Neural cell (in vitro differentiated cells): ENCODE results near the gene POU3F3. TPM values are rescaled to one million over a fixed set of nuclear protein-coding genes. Genes with fewer than 3 reads are reported as not detected.
A peak's percentile ranks its signal among the peaks of the same experiment; 100 is the strongest.

Experiments
- H2AFZ ChIP-seq: fragments of 200-600, 300-800 bp; sonication (generic), shearing (Covaris generic); 2 replicates; pipeline ENCODE4 v1.6.0; 2014; ENCODE audit warnings: low read depth, mild to moderate bottlenecking, antibody characterized with exemption, low read length, moderate library complexity
- H3F3A ChIP-seq: fragments of 200-600 bp; shearing (Covaris generic); 2 replicates; pipeline ENCODE4 v1.6.1; 2016; ENCODE audit warnings: mild to moderate bottlenecking, moderate library complexity, mixed read lengths, antibody characterized with exemption, low read length; ENCODE audit not compliant: insufficient read depth, poor library complexity, severe bottlenecking
- H3K27ac ChIP-seq: fragments of 200-600, 300-800 bp; sonication (generic), shearing (Covaris generic); 2 replicates; pipeline ENCODE4 v1.5.1; 2014; ENCODE audit warnings: mild to moderate bottlenecking, low read length, moderate library complexity
- H3K27me3 ChIP-seq: fragments of 300-800, 200-600 bp; sonication (generic), shearing (Covaris generic); 2 replicates; pipeline ENCODE4 v1.6.0; 2014; ENCODE audit warnings: mild to moderate bottlenecking, low read depth, low read length, moderate library complexity; ENCODE audit not compliant: insufficient read depth
- H3K36me3 ChIP-seq: fragments of 300-800, 200-600 bp; sonication (generic), shearing (Covaris generic); 2 replicates; pipeline ENCODE4 v1.5.1; 2014; ENCODE audit warnings: mild to moderate bottlenecking, antibody characterized with exemption, low read length, moderate library complexity; ENCODE audit not compliant: insufficient read depth
- H3K4me2 ChIP-seq: fragments of 300-800, 200-600 bp; sonication (generic), shearing (Covaris generic); 2 replicates; pipeline ENCODE4 v1.6.0; 2014; ENCODE audit warnings: mild to moderate bottlenecking, low read length
- H3K4me3 ChIP-seq: fragments of 300-800, 200-600 bp; sonication (generic), shearing (Covaris generic); 2 replicates; pipeline ENCODE4 v1.5.1; 2014; ENCODE audit warnings: mild to moderate bottlenecking, low read length, moderate library complexity
- H3K79me2 ChIP-seq: fragments of 200-600 bp; shearing (Covaris generic); replicated peaks from 2 replicates; pipeline ENCODE4 v1.6.0; 2014; ENCODE audit warnings: mild to moderate bottlenecking, low read length, moderate library complexity; ENCODE audit not compliant: insufficient read depth
- H3K9ac ChIP-seq: fragments of 300-800, 200-600 bp; sonication (generic), shearing (Covaris generic); 2 replicates; pipeline ENCODE4 v1.6.1; 2016; ENCODE audit warnings: mild to moderate bottlenecking, low read length, mixed read lengths
- H3K9me2 ChIP-seq: fragments of 200-600 bp; shearing (Covaris generic); 2 replicates; pipeline ENCODE4 v1.6.1; 2016; ENCODE audit warnings: mild to moderate bottlenecking, low read length, mixed read lengths; ENCODE audit not compliant: insufficient read depth
- H3K9me3 ChIP-seq: fragments of 200-600, 300-800 bp; sonication (generic), shearing (Covaris generic); 2 replicates; pipeline ENCODE4 v1.6.1; 2016; ENCODE audit warnings: mild to moderate bottlenecking, mixed run types, low read length, moderate library complexity, mixed read lengths
- H4K20me1 ChIP-seq: fragments of 200-600 bp; shearing (Covaris generic); 2 replicates; pipeline ENCODE4 v1.6.1; 2016; ENCODE audit warnings: mild to moderate bottlenecking, mixed run types; ENCODE audit not compliant: insufficient read depth
- EP300 ChIP-seq: fragments of 450-650 bp; conservative IDR thresholded peaks from 2 replicates; pipeline ENCODE4 v1.6.1; 2014; ENCODE audit warnings: antibody characterized with exemption, mild to moderate bottlenecking, moderate library complexity; ENCODE audit not compliant: poor library complexity, severe bottlenecking
- EZH2 ChIP-seq: fragments of 200-600, 300-800 bp; shearing (Covaris generic), sonication (generic); IDR thresholded peaks from 2 replicates; pipeline ENCODE4 v1.6.1; 2014; ENCODE audit warnings: antibody characterized with exemption, low read length, borderline replicate concordance, mild to moderate bottlenecking; ENCODE audit not compliant: insufficient read depth, poor library complexity, severe bottlenecking
- MXI1 ChIP-seq: fragments of 450-650 bp; conservative IDR thresholded peaks from 2 replicates; pipeline ENCODE4 v1.6.1; 2014; ENCODE audit warnings: antibody characterized with exemption, mild to moderate bottlenecking; ENCODE audit not compliant: poor library complexity, severe bottlenecking
- POLR2AphosphoS5 ChIP-seq: IDR thresholded peaks from 2 replicates; pipeline ENCODE4 v1.6.1; 2012
- RAD21 ChIP-seq: fragments of 450-650 bp; conservative IDR thresholded peaks from 2 replicates; pipeline ENCODE4 v1.6.1; 2014; ENCODE audit warnings: antibody characterized with exemption, mild to moderate bottlenecking, moderate library complexity
- REST ChIP-seq: IDR thresholded peaks from 2 replicates; pipeline ENCODE4 v1.6.1; 2012; ENCODE audit warnings: borderline replicate concordance
- SMC3 ChIP-seq: fragments of 450-650 bp; conservative IDR thresholded peaks from 2 replicates; pipeline ENCODE4 v1.6.1; 2014; ENCODE audit warnings: antibody characterized with exemption, mild to moderate bottlenecking, moderate library complexity; ENCODE audit not compliant: poor library complexity
- TAF1 ChIP-seq: IDR thresholded peaks from 2 replicates; pipeline ENCODE4 v1.6.1; 2012; ENCODE audit warnings: low read depth
- polyA plus RNA-seq: library from polyadenylated mRNA; depleted of rRNA; stranded (reverse); fragments of >200 nt; gene quantifications from 2 replicates; pipeline ENCODE4 v1.2.3, GENCODE V29; 2014
- TF ChIP-seq, protein P1 (sequence below): fragments of 450-650 bp; IDR thresholded peaks from 2 replicates; pipeline ENCODE4 v1.5.1; 2014; ENCODE audit warnings: antibody characterized with exemption, mild to moderate bottlenecking, moderate library complexity; ENCODE audit not compliant: poor library complexity, severe bottlenecking

POU3F3 gene
- polyA plus RNA-seq, 1 donor from 2014 or later = 69.3 TPM

- H3F3A ChIP-seq = peaks cover 5% of the 10 kb centered on the region
- no peaks in the 10 kb centered on the region for H3K9me3 ChIP-seq
- no peaks in the 10 kb centered on the region for H3K9me2 ChIP-seq
- H2AFZ ChIP-seq = no peak overlapping the region
- H3K9ac ChIP-seq = peak overlapping the region; percentile 89
- no peaks in the 10 kb centered on the region for H3K27me3 ChIP-seq
- peak overlapping the region; percentile 93 for H3K27ac ChIP-seq
- H3K79me2 ChIP-seq = peaks cover 67% of the 10 kb centered on the region
- H3K4me3 ChIP-seq = peak overlapping the region; percentile 79
- TF ChIP-seq EZH2 (no peak), EP300 (no peak), RAD21 (no peak), POLR2AphosphoS5 (no peak), SMC3 (no peak), TAF1 (no peak), MXI1 (no peak), REST (no peak)
- TF ChIP-seq, protein P1, sequence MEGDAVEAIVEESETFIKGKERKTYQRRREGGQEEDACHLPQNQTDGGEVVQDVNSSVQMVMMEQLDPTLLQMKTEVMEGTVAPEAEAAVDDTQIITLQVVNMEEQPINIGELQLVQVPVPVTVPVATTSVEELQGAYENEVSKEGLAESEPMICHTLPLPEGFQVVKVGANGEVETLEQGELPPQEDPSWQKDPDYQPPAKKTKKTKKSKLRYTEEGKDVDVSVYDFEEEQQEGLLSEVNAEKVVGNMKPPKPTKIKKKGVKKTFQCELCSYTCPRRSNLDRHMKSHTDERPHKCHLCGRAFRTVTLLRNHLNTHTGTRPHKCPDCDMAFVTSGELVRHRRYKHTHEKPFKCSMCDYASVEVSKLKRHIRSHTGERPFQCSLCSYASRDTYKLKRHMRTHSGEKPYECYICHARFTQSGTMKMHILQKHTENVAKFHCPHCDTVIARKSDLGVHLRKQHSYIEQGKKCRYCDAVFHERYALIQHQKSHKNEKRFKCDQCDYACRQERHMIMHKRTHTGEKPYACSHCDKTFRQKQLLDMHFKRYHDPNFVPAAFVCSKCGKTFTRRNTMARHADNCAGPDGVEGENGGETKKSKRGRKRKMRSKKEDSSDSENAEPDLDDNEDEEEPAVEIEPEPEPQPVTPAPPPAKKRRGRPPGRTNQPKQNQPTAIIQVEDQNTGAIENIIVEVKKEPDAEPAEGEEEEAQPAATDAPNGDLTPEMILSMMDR = no peak
- no peak overlapping the region for H3K4me2 ChIP-seq
- peaks cover 44% of the 10 kb centered on the region for H4K20me1 ChIP-seq
- peaks cover 4% of the 10 kb centered on the region for H3K36me3 ChIP-seq
These were observed 1.5 kb downstream of the POU3F3 start for GRCh38 chr2:104855221-104856085.

- Histone ChIP-seq H2AFZ (no peak overlapping the region), H3K9me3 (no peaks in the 10 kb centered on the region), H3K36me3 (peaks cover 4% of the 10 kb centered on the region), H3K79me2 (peaks cover 67% of the 10 kb centered on the region), H3K9me2 (no peaks in the 10 kb centered on the region), H3K4me3 (peak overlapping the region; percentile 88), H4K20me1 (peaks cover 48% of the 10 kb centered on the region), H3K27ac (peak overlapping the region; percentile 94), H3F3A (peaks cover 5% of the 10 kb centered on the region), H3K4me2 (no peak overlapping the region), H3K9ac (peak overlapping the region; percentile 89), H3K27me3 (no peaks in the 10 kb centered on the region)
- peak; percentile 69 for TF ChIP-seq REST
- TF ChIP-seq EP300 = no peak
- no peak for TF ChIP-seq TAF1
- peak; percentile 12 for TF ChIP-seq POLR2AphosphoS5
These were observed 2.4 kb downstream of the POU3F3 start for GRCh38 chr2:104856086-104856972.
